ENCODE data around the gene UBR3.

The UBR3 gene

GRCh38 chr2:169982929-169983328 lies 155.7 kb downstream of the UBR3 start:
- Histone ChIP-seq H3K9me3 (no peaks in the 10 kb centered on the region), H3K27ac (no peak overlapping the region), H3K4me3 (ENCODE audit: low read depth in 1 of 2, low read length in 1 of 2) (no peak overlapping the region), H3K27me3 (no peaks in the 10 kb centered on the region), H3K36me3 (peaks cover 8% of the 10 kb centered on the region), H3K4me1 (ENCODE audit: control insufficient read depth in 1 of 2, insufficient read depth in 1 of 2, low read depth in 1 of 2, low read length in 1 of 2) (peaks cover 0 to 19% of the 10 kb centered on the region in 2 experiments)
- no peak for TF ChIP-seq CTCF (IDR thresholded peaks at IDR 0.05)

DNA sequence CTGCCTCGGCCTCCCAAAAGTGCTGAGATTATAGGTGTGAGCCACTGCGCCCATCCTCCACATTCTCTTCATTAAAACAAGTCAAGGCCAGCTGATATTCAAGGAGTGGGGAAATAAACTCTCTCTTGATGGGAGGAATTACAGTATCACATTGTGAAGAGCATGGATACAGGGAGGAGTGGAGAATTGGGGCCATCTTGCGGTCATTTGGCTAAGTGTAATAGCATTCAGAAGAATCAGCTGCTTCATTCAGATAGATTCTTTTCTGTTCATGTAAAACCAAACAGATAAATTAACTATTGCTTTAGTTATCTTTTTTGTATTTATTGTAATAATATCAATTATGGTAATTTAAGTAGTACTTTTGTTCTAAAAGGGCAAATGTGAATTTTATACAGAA lies 156.3 kb downstream of the UBR3 start:
- TF ChIP-seq CTCF (IDR thresholded peaks at IDR 0.05): no peak
- Histone ChIP-seq H3K36me3 (peaks cover 8% of the 10 kb centered on the region), H3K9me3 (no peaks in the 10 kb centered on the region), H3K4me1 (ENCODE audit: control insufficient read depth in 1 of 2, insufficient read depth in 1 of 2, low read depth in 1 of 2, low read length in 1 of 2) (peaks cover 0 to 19% of the 10 kb centered on the region in 2 experiments), H3K27ac (no peak overlapping the region), H3K4me3 (ENCODE audit: low read depth in 1 of 2, low read length in 1 of 2) (no peak overlapping the region), H3K27me3 (no peaks in the 10 kb centered on the region)

DNA sequence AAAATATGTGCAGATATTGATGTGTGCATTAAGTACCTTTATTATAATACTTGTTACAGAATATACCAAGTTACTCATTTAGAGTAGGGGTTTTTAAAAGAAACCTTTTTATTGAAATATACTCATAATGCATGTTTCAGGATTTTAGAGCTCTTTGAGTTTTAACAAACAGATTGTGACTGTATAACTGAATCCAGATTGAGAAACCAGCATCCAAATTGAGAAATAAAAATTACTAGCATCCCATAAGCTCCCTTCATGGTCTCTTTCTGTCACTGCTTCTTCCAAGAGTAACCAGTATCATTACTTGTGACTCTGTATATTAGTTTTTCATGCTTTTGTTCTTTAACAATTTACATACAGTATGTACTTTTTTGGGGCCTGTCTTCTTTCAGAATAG lies 156.9 kb downstream of the UBR3 start:
- Histone ChIP-seq H3K27me3 (no peaks in the 10 kb centered on the region), H3K4me1 (ENCODE audit: control insufficient read depth in 1 of 2, insufficient read depth in 1 of 2, low read depth in 1 of 2, low read length in 1 of 2) (peaks cover 0 to 19% of the 10 kb centered on the region in 2 experiments), H3K9me3 (no peaks in the 10 kb centered on the region), H3K27ac (no peak overlapping the region), H3K4me3 (ENCODE audit: low read depth in 1 of 2, low read length in 1 of 2) (no peak overlapping the region), H3K36me3 (peaks cover 8% of the 10 kb centered on the region)
- TF ChIP-seq CTCF (IDR thresholded peaks at IDR 0.05): no peak

GRCh38 chr2:169994752-169995151 lies 167.5 kb downstream of the UBR3 start:
- H3K4me1 ChIP-seq (ENCODE audit: control insufficient read depth in 1 of 2, insufficient read depth in 1 of 2, low read depth in 1 of 2, low read length in 1 of 2): no peaks in the 10 kb centered on the region
- H3K27ac ChIP-seq: no peak overlapping the region
- H3K36me3 ChIP-seq: peaks cover 6% of the 10 kb centered on the region
- no peaks in the 10 kb centered on the region for H3K9me3 ChIP-seq
- TF ChIP-seq CTCF (IDR thresholded peaks at IDR 0.05): no peak
- no peak overlapping the region for H3K4me3 ChIP-seq (ENCODE audit: low read depth in 1 of 2, low read length in 1 of 2)
- no peaks in the 10 kb centered on the region for H3K27me3 ChIP-seq

DNA sequence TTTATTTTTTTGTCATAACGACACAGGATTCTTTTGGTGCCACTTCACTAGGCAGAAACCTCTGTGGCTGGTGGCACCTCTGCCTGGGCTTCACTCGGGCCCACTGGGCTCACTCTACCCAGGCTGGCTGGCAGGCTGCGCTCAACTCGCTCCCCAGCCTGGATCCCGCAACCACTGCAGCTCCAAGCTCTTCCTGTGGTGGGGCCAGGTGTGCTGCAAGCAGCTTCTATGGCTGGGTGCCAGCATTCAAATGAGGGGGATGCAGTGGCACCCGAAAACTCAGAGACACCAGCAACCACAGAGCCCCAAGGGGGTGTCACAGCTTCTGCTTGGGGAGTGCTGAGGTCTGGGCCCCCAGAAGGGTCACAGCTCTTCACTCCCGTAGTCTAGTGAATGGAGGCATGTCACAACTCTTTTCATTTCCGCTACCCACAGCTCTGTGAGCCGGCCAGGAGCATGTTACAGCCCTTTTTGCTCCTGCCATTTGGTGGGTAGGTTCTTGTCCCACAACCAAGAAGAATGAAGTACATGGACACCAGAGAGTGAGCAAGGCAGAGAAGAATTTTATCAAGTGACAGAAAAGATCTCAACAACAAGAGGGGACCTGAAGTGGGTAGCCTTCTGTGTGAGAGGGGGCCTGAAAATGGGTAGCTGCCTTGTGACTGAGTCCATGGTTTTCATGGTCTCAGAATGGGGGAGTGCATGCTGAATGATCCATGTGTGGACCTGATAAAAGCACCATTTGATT lies 170.1 kb downstream of the UBR3 start:
- no peaks in the 10 kb centered on the region for H3K4me1 ChIP-seq (ENCODE audit: control insufficient read depth in 1 of 2, insufficient read depth in 1 of 2, low read depth in 1 of 2, low read length in 1 of 2)
- H3K4me3 ChIP-seq (ENCODE audit: low read depth in 1 of 2, low read length in 1 of 2): no peak overlapping the region
- no peaks in the 10 kb centered on the region for H3K9me3 ChIP-seq
- H3K27ac ChIP-seq: no peak overlapping the region
- peaks cover 16% of the 10 kb centered on the region for H3K36me3 ChIP-seq
- no peak for TF ChIP-seq CTCF (IDR thresholded peaks at IDR 0.05)
- H3K27me3 ChIP-seq: no peaks in the 10 kb centered on the region

Measured in neutrophil (primary cell).